Activated B cell treated with CpG ODN at 0.5 μM for 24 hours (primary cell): Measurements from ENCODE around the gene RUVBL2. TPM values are rescaled to one million over a fixed set of nuclear protein-coding genes. Genes with fewer than 3 reads are reported as not detected.

ENCODE experiments used
- ATAC-seq: fragments of 200-7000 bp; cut with Tn5 transposase; one replicate; pipeline ENCODE4 v1.10.0; 2021; ENCODE audit warnings: low read depth, mild to moderate bottlenecking, moderate library complexity
- CTCF ChIA-PET: fragments of 350-600 bp; sonication (Branson Sonifier 250); formaldehyde crosslinking; loops from one replicate; lab custom pipeline; 2021; ENCODE audit warnings: antibody characterized with exemption; lab: Charles Lee
- POLR2A ChIA-PET: fragments of 350-600 bp; sonication (Branson Sonifier 250); formaldehyde crosslinking; loops from one replicate; lab custom pipeline; 2021; ENCODE audit warnings: antibody characterized with exemption; lab: Charles Lee
- DNase-seq: peaks from one replicate; pipeline ENCODE4 v3.0.0; 2022
- H3K27ac Mint-ChIP-seq: one replicate; pipeline ENCODE4 v1.8.0; 2020; ENCODE audit warnings: mixed read lengths
- H3K27me3 Mint-ChIP-seq: one replicate; pipeline ENCODE4 v1.8.0; 2021; ENCODE audit warnings: mixed read lengths
- H3K36me3 Mint-ChIP-seq: one replicate; pipeline ENCODE4 v1.8.0; 2021; ENCODE audit warnings: low read depth, mixed read lengths
- H3K4me1 Mint-ChIP-seq: one replicate; pipeline ENCODE4 v1.8.0; 2021; ENCODE audit warnings: mixed read lengths
- H3K4me3 Mint-ChIP-seq: one replicate; pipeline ENCODE4 v1.8.0; 2020; ENCODE audit warnings: mild to moderate bottlenecking, mixed read lengths
- H3K9me3 Mint-ChIP-seq: one replicate; pipeline ENCODE4 v1.8.0; 2020; ENCODE audit warnings: mixed read lengths
- intact Hi-C: fragments of 100-400 bp; cut with micrococcal nuclease; formaldehyde crosslinking; loops from one replicate; pipeline ENCODE4 v1.15.1; 2024
- total RNA-seq: library from RNA; stranded (reverse); gene quantifications from 2 replicates; pipeline ENCODE4 v1.2.3, GENCODE V29; 2022
- TF ChIP-seq, protein P1 (sequence below): fragments of 200-600 bp; IDR thresholded peaks from one replicate; pipeline ENCODE4 v1.8.0; 2022; ENCODE audit warnings: antibody characterized with exemption, mild to moderate bottlenecking

RUVBL2 gene
- total RNA-seq, 1 donor from 2014 or later = 75.6 TPM

DNA sequence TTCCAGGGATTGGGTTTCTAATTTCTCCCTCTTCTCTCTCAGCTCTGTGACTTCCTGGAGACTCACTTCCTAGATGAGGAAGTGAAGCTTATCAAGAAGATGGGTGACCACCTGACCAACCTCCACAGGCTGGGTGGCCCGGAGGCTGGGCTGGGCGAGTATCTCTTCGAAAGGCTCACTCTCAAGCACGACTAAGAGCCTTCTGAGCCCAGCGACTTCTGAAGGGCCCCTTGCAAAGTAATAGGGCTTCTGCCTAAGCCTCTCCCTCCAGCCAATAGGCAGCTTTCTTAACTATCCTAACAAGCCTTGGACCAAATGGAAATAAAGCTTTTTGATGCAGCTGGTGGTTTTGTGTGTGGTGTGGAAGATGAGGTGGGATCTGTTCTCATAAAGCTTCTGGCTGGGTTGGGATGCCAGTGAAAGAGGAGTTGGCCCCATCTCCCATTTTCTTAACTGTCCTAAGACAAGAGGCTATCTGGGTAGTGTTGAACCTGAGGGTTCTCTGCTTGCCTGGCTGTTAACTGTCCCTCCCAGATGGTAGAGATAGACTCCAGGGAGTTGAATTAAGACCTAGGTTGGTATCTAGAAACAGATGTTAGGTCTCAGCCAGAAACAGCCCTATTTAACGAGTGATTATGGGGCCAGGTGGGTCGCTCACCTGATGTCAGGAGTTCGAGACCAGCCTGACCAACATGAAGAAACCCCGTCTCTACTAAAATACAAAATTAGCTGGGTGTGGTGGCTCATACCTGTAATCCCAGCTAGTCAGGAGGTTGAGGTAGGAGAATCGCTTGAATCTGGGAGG lies 26.9 kb upstream of the RUVBL2 start:
- DNase-seq = no peak
- intact Hi-C loops = loop anchor here (5.0 kb wide), 1 partner anchor 109 kb away; no protein-coding TSS in a partner anchor
- peaks cover 53% of the 10 kb centered on the region for H3K36me3 Mint-ChIP-seq
- H3K4me1 Mint-ChIP-seq = peaks cover 71% of the 10 kb centered on the region
- ATAC-seq = no peak
- CTCF ChIA-PET = interaction anchor here (1.0 to 2.2 kb wide), 3 partner anchors 124 to 178 kb away, joined by 3 to 8 read pairs (median 7); no protein-coding TSS in a partner anchor
- H3K4me3 Mint-ChIP-seq = peak overlapping the region; percentile 99
- H3K27me3 Mint-ChIP-seq = no peaks in the 10 kb centered on the region
- POLR2A ChIA-PET = interaction anchor here (0.6 to 8.1 kb wide), 16 partner anchors 10 to 348 kb away, joined by 3 to 179 read pairs (median 5); partner anchors contain the start of genes BAX, GYS1, NUCB1 and PPP1R15A
- TF ChIP-seq, protein P1, sequence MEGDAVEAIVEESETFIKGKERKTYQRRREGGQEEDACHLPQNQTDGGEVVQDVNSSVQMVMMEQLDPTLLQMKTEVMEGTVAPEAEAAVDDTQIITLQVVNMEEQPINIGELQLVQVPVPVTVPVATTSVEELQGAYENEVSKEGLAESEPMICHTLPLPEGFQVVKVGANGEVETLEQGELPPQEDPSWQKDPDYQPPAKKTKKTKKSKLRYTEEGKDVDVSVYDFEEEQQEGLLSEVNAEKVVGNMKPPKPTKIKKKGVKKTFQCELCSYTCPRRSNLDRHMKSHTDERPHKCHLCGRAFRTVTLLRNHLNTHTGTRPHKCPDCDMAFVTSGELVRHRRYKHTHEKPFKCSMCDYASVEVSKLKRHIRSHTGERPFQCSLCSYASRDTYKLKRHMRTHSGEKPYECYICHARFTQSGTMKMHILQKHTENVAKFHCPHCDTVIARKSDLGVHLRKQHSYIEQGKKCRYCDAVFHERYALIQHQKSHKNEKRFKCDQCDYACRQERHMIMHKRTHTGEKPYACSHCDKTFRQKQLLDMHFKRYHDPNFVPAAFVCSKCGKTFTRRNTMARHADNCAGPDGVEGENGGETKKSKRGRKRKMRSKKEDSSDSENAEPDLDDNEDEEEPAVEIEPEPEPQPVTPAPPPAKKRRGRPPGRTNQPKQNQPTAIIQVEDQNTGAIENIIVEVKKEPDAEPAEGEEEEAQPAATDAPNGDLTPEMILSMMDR = no peak
- peak overlapping the region; percentile 99 for H3K27ac Mint-ChIP-seq
- H3K9me3 Mint-ChIP-seq = no peaks in the 10 kb centered on the region

- TF ChIP-seq, protein P1 = no peak
- intact Hi-C loops = loop anchor here (5.0 kb wide), 1 partner anchor 110 kb away; no protein-coding TSS in a partner anchor
- Mint-ChIP-seq H3K4me1 (peaks cover 63% of the 10 kb centered on the region), H3K27me3 (no peaks in the 10 kb centered on the region), H3K9me3 (no peaks in the 10 kb centered on the region), H3K36me3 (peaks cover 51% of the 10 kb centered on the region), H3K27ac (peak overlapping the region; percentile 99), H3K4me3 (peak overlapping the region; percentile 99)
- ATAC-seq (no peak), DNase-seq (no peak)
- CTCF ChIA-PET = interaction anchor here (0.6 to 2.2 kb wide), 4 partner anchors 125 to 179 kb away, joined by 3 to 8 read pairs (median 5); no protein-coding TSS in a partner anchor
- POLR2A ChIA-PET = interaction anchor here (0.6 to 8.1 kb wide), 11 partner anchors 9 to 327 kb away, joined by 3 to 179 read pairs (median 5); partner anchors contain the start of genes BAX, GYS1, NUCB1 and PPP1R15A
Observed at GRCh38 chr19:48967346-48968178, 26.1 kb upstream of the RUVBL2 start.

DNA sequence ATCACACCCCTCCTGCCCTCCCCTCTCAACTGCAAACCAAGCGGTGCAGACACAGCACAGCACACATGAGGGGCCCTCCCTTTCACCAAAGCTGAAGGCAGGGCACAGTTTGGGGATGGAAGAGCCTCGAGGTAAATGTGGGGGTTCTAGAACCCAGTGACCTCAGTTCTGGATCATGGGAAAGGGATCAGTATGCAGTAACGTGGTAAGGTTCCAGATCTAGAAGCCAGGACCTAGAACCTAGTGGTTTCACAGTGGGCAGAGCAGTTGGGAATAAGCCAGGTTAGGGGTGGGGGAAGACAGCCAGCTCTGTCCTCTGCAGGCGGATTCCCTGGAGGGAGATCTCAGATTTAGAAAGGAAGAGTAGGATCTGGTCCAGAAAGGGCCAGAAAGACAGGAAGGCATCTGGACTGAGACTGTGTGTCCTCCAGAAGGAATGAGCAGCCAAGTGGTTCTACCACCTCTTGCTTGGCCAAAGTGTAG lies 25.5 kb upstream of the RUVBL2 start:
- intact Hi-C loops = loop anchor here (5.0 kb wide), 1 partner anchor 111 kb away; no protein-coding TSS in a partner anchor
- TF ChIP-seq, protein P1 = no peak
- Mint-ChIP-seq H3K9me3 (no peaks in the 10 kb centered on the region), H3K27ac (no peak overlapping the region), H3K27me3 (no peaks in the 10 kb centered on the region), H3K36me3 (peaks cover 55% of the 10 kb centered on the region), H3K4me1 (peaks cover 57% of the 10 kb centered on the region), H3K4me3 (no peak overlapping the region)
- ChIA-PET POLR2A (interaction anchor here (0.6 to 8.1 kb wide), 8 partner anchors 8 to 131 kb away, joined by 3 to 179 read pairs (median 10); partner anchors contain the start of genes BAX, GYS1, NUCB1 and PPP1R15A), CTCF (interaction anchor here (0.6 to 2.2 kb wide), 3 partner anchors 126 to 180 kb away, joined by 3 to 8 read pairs (median 3); no protein-coding TSS in a partner anchor)
- ATAC-seq = no peak
- no peak for DNase-seq

GRCh38 chr19:48968813-48969218 lies 24.9 kb upstream of the RUVBL2 start:
- DNase-seq = no peak
- no peaks in the 10 kb centered on the region for H3K27me3 Mint-ChIP-seq
- ChIA-PET CTCF (interaction anchor here (1.2 kb wide), 1 partner anchor 127 kb away, joined by 3 read pairs; no protein-coding TSS in a partner anchor), POLR2A (interaction anchor here (8.1 kb wide), 1 partner anchor 94 kb away, joined by 179 read pairs; the partner anchor contains the start of gene PPP1R15A)
- no peak overlapping the region for H3K4me3 Mint-ChIP-seq
- peaks cover 51% of the 10 kb centered on the region for H3K4me1 Mint-ChIP-seq
- H3K27ac Mint-ChIP-seq = no peak overlapping the region
- ATAC-seq = no peak
- TF ChIP-seq, protein P1 = no peak
- H3K9me3 Mint-ChIP-seq = no peaks in the 10 kb centered on the region
- intact Hi-C loops = loop anchor here (5.0 kb wide), 1 partner anchor 112 kb away; no protein-coding TSS in a partner anchor
- peaks cover 57% of the 10 kb centered on the region for H3K36me3 Mint-ChIP-seq
